GM12878 (cell line): Measurements from ENCODE around the gene TPK1. TPM values are rescaled to one million over a fixed set of nuclear protein-coding genes. Genes with fewer than 3 reads are reported as not detected.

ENCODE experiments used
- ATAC-seq: fragments of 200-7000 bp; cut with Tn5 transposase; 3 replicates; pipeline ENCODE4 v1.9.1; 2020; ENCODE audit warnings: mild to moderate bottlenecking, moderate library complexity
- BruUV-seq: library from RNA; stranded (reverse); fragments of 400-500 nt; replicated peaks from 2 replicates; lab custom pipeline; 2021; lab: Mats Ljungman, UMichigan
- CTCF ChIA-PET: fragments of 300-600 bp; sonication (Branson Sonifier 250); formaldehyde crosslinking; extraction: SDS; loops from one replicate; lab custom pipeline; 2021; ENCODE audit warnings: inconsistent platforms; lab: Yijun Ruan, JAX
- POLR2A ChIA-PET: fragments of 350-600 bp; formaldehyde crosslinking; extraction: SDS; loops from one replicate; lab custom pipeline; 2021; ENCODE audit warnings: inconsistent platforms; lab: Charles Lee
- RAD21 ChIA-PET: fragments of 300-600 bp; sonication (Branson Sonifier 250); formaldehyde crosslinking; loops from one replicate; lab custom pipeline; 2023; ENCODE audit warnings: antibody characterized with exemption; ENCODE audit not compliant: unreplicated experiment; lab: Charles Lee
- SMC1A ChIA-PET: fragments of 300-600 bp; sonication (Branson Sonifier 250); formaldehyde crosslinking; loops from one replicate; lab custom pipeline; 2023; ENCODE audit not compliant: unreplicated experiment, uncharacterized antibody; lab: Charles Lee
- DNase-seq: peaks from one replicate; pipeline ENCODE4 v3.0.0-alpha.2; 2011; ENCODE audit warnings: low read depth, low spot score
- FAIRE-seq: peaks from 3 replicates; lab custom pipeline; 2011; peaks lifted over from hg19 to GRCh38; lab: Jason Lieb, UNC
- H2AFZ ChIP-seq: 2 replicates; pipeline ENCODE4 v1.6.0; 2011; ENCODE audit warnings: low read depth, low read length, control low read depth; ENCODE audit not compliant: control insufficient read depth
- H3K27ac ChIP-seq: 2 replicates; pipeline ENCODE4 v1.5.1; 2011; ENCODE audit warnings: control low read depth; ENCODE audit not compliant: control insufficient read depth, insufficient read depth
- H3K27me3 ChIP-seq, 2 experiments: replicated peaks in 1 of 2; 2 replicates each; pipeline versions ENCODE4 v1.6.0 to v1.6.1; 2011; ENCODE audit warnings: low read length in 1 of 2; ENCODE audit not compliant: control insufficient read depth in 2 of 2, insufficient read depth in 2 of 2
- H3K36me3 ChIP-seq, 2 experiments: 2 replicates each; pipeline ENCODE4 v1.5.1; 2011; ENCODE audit warnings: low read length in 1 of 2; ENCODE audit not compliant: control insufficient read depth in 2 of 2, insufficient read depth in 2 of 2
- H3K4me1 ChIP-seq: 2 replicates; pipeline ENCODE4 v1.6.1; 2011; ENCODE audit warnings: mild to moderate bottlenecking, low read length, moderate library complexity, mixed read lengths; ENCODE audit not compliant: control insufficient read depth, insufficient read depth
- H3K4me2 ChIP-seq: 2 replicates; pipeline ENCODE4 v1.6.0; 2011; ENCODE audit warnings: control low read depth; ENCODE audit not compliant: control insufficient read depth, insufficient read depth
- H3K4me3 ChIP-seq: fragments of 200-600 bp; sonication (generic); 2 replicates; pipeline ENCODE4 v1.5.1; 2016
- H3K79me2 ChIP-seq: 2 replicates; pipeline ENCODE4 v1.6.0; 2011; ENCODE audit warnings: low read length; ENCODE audit not compliant: control insufficient read depth, insufficient read depth
- H3K9ac ChIP-seq: 2 replicates; pipeline ENCODE4 v1.8.0; 2011; ENCODE audit warnings: low read length, control low read depth, mixed read lengths; ENCODE audit not compliant: control insufficient read depth, insufficient read depth
- H3K9me3 ChIP-seq: replicated peaks from 3 replicates; pipeline ENCODE4 v1.5.1; 2011; ENCODE audit warnings: mild to moderate bottlenecking, low read length; ENCODE audit not compliant: control insufficient read depth, insufficient read depth
- H4K20me1 ChIP-seq: 2 replicates; pipeline ENCODE4 v1.6.0; 2011; ENCODE audit not compliant: control insufficient read depth, insufficient read depth
- BRCA1 ChIP-seq: IDR thresholded peaks from 2 replicates; pipeline ENCODE4 v1.6.1; 2011; ENCODE audit warnings: low read depth, low read length, improper control_type of control experiment
- CHD4 ChIP-seq: fragments of 200-600 bp; sonication (generic); IDR thresholded peaks from 2 replicates; pipeline ENCODE4 v1.6.1; 2016; ENCODE audit warnings: mild to moderate bottlenecking
- GABPA ChIP-seq: IDR thresholded peaks from 2 replicates; pipeline ENCODE4 v1.6.1; 2014; ENCODE audit warnings: antibody characterized with exemption, low read depth, mild to moderate bottlenecking, inconsistent platforms
- JUND ChIP-seq: IDR thresholded peaks from 2 replicates; pipeline ENCODE4 v1.6.1; 2012; ENCODE audit warnings: low read depth, mild to moderate bottlenecking, low read length, improper control_type of control experiment, moderate library complexity
- MEF2B ChIP-seq: fragments of 450-650 bp; IDR thresholded peaks from 2 replicates; pipeline ENCODE4 v1.6.1; 2018; ENCODE audit warnings: mild to moderate bottlenecking, moderate library complexity; ENCODE audit not compliant: partially characterized antibody, poor library complexity, severe bottlenecking
- MTA2 ChIP-seq: fragments of 450-650 bp; IDR thresholded peaks from 2 replicates; pipeline ENCODE4 v1.6.1; 2016; ENCODE audit warnings: low read depth, mild to moderate bottlenecking, moderate library complexity
- NR2F1 ChIP-seq: fragments of 450-650 bp; conservative IDR thresholded peaks from 2 replicates; pipeline ENCODE4 v1.6.1; 2017; ENCODE audit warnings: mild to moderate bottlenecking
- PML ChIP-seq: IDR thresholded peaks from 2 replicates; pipeline ENCODE4 v1.6.1; 2012; ENCODE audit warnings: low read length, inconsistent platforms
- POLR2A ChIP-seq: IDR thresholded peaks from 2 replicates; pipeline ENCODE4 v1.6.1; 2011; ENCODE audit warnings: low read depth, mild to moderate bottlenecking, low read length
- SMC3 ChIP-seq: IDR thresholded peaks from 2 replicates; pipeline ENCODE4 v1.6.1; 2011; ENCODE audit warnings: low read length, improper control_type of control experiment, borderline replicate concordance
- WGBS: methylation state at CpG from one replicate; pipeline ENCODE4 v1.1.6; 2016; ENCODE audit warnings: low lambda C conversion rate; ENCODE audit not compliant: insufficient replicate concordance, insufficient coverage; ENCODE audit errors: missing lambda C conversion rate; 5-methylcytosine and 5-hydroxymethylcytosine counted together
- in situ Hi-C: fragments of 300-500 bp; cut with MboI; formaldehyde crosslinking; loops from 9 replicates; pipeline ENCODE4 v1.14.3; 2018; ENCODE audit warnings: mixed read lengths
- intact Hi-C: fragments of 100-400 bp; cut with micrococcal nuclease; formaldehyde crosslinking; loops from one replicate; pipeline ENCODE4 v1.14.2; 2022; ENCODE audit not compliant: unreplicated experiment
- polyA plus RNA-seq, 11 experiments: library from polyadenylated mRNA; depleted of rRNA in 4 of 11; unstranded in 6 of 11; stranded (reverse) in 5 of 11; fragments of >200 nt; fragmentation: Nextera tagmentation in 4 of 11; fragmentation: Illumina TruSeq in 1 of 11; extraction: Ambion mirVana in 4 of 11; extraction: Trizol in 1 of 11; gene quantifications; 1 replicate in 1 of 11; 2 replicates in 10 of 11; pipeline versions ENCODE4 v1.2.1 to v1.2.3, GENCODE V29; 2011 to 2016; ENCODE audit warnings: inconsistent platforms in 2 of 11, missing spikeins in 2 of 11, low read depth in 1 of 11
- total RNA-seq, 4 experiments: library from RNA; depleted of rRNA in 3 of 4; stranded (reverse); fragments of >200 nt in 3 of 4; fragmentation: Illumina TruSeq in 1 of 4; extraction: Trizol in 1 of 4; gene quantifications; 2 replicates each; pipeline versions ENCODE4 v1.2.1 to v1.2.3, GENCODE V29; 2013 to 2021
- TF ChIP-seq, protein P1 (sequence below): fragments of 150-350 bp; IDR thresholded peaks from 2 replicates; pipeline ENCODE4 v1.6.1; 2016; ENCODE audit warnings: low read depth, low read length
- TF ChIP-seq, protein P2 (sequence below): IDR thresholded peaks from 2 replicates; pipeline ENCODE4 v1.6.1; 2012; ENCODE audit warnings: low read length, inconsistent platforms
- TF ChIP-seq, protein P3 (sequence below), 3 experiments: IDR thresholded peaks in 2 of 3; conservative IDR thresholded peaks in 1 of 3; 2 replicates each; pipeline ENCODE4 v1.5.1; 2011; ENCODE audit warnings: low read depth in 3 of 3, low read length in 3 of 3, mild to moderate bottlenecking in 3 of 3, control low read depth in 2 of 3, moderate library complexity in 2 of 3, inconsistent platforms in 1 of 3, mixed read lengths in 1 of 3; ENCODE audit not compliant: control insufficient read depth in 2 of 3, insufficient read depth in 1 of 3; ENCODE audit errors: extremely low read depth in 1 of 3

The TPK1 gene
- total and polyA plus RNA-seq, 10 of the 15 experiments (the other 5 are each of a cell fraction or from before 2014, with no cell fraction given), result 7.1 to 19.0 (median 9.3) TPM

DNA sequence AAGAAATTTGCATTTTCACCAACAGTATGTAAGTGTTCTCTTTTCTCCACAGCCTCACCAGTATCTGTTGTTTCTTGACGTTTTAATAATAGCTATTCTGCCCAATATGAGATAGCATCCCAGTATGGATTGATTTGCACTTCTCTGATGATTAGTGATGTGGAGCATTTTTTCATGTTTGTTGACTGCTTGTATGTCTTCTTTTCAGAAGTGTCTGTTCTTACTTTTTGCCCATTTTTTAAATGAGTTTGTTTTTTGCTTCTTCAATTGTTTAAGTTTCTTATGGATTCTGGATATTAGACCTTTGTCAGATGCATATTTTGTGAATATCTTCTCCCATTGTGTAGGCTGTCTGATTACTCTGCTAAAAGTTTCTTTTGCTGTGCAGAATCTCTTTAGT, 12.2 kb upstream of the TPK1 start:
- ChIA-PET POLR2A (no interaction called here), RAD21 (no interaction called here), SMC1A (interaction anchor here (1.1 kb wide), 1 partner anchor 12 kb away, joined by 3 read pairs; no protein-coding TSS in a partner anchor), CTCF (no interaction called here)
- no peaks in the 10 kb centered on the region for H3K79me2 ChIP-seq
- FAIRE-seq (no peak), DNase-seq (no peak), ATAC-seq (no peak)
- no peak overlapping the region for H3K4me3 ChIP-seq
- no peaks in the 10 kb centered on the region; a peak in 1 of 4 replicates for H3K27me3 ChIP-seq
- 33% methylated on average over 1 of the region's 1 CpG for WGBS
- no TSS peak for BruUV-seq
- no peak overlapping the region for H2AFZ ChIP-seq
- in situ Hi-C loops, result no loop called here
- no peaks in the 10 kb centered on the region for H3K4me1 ChIP-seq
- TF ChIP-seq, protein P1, sequence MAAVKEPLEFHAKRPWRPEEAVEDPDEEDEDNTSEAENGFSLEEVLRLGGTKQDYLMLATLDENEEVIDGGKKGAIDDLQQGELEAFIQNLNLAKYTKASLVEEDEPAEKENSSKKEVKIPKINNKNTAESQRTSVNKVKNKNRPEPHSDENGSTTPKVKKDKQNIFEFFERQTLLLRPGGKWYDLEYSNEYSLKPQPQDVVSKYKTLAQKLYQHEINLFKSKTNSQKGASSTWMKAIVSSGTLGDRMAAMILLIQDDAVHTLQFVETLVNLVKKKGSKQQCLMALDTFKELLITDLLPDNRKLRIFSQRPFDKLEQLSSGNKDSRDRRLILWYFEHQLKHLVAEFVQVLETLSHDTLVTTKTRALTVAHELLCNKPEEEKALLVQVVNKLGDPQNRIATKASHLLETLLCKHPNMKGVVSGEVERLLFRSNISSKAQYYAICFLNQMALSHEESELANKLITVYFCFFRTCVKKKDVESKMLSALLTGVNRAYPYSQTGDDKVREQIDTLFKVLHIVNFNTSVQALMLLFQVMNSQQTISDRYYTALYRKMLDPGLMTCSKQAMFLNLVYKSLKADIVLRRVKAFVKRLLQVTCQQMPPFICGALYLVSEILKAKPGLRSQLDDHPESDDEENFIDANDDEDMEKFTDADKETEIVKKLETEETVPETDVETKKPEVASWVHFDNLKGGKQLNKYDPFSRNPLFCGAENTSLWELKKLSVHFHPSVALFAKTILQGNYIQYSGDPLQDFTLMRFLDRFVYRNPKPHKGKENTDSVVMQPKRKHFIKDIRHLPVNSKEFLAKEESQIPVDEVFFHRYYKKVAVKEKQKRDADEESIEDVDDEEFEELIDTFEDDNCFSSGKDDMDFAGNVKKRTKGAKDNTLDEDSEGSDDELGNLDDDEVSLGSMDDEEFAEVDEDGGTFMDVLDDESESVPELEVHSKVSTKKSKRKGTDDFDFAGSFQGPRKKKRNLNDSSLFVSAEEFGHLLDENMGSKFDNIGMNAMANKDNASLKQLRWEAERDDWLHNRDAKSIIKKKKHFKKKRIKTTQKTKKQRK, result no peak
- TF ChIP-seq SMC3 (no peak), GABPA (no peak), BRCA1 (no peak), JUND (no peak), MTA2 (no peak), CHD4 (no peak), PML (no peak), NR2F1 (no peak), MEF2B (no peak), POLR2A (no peak)
- TF ChIP-seq, protein P2, sequence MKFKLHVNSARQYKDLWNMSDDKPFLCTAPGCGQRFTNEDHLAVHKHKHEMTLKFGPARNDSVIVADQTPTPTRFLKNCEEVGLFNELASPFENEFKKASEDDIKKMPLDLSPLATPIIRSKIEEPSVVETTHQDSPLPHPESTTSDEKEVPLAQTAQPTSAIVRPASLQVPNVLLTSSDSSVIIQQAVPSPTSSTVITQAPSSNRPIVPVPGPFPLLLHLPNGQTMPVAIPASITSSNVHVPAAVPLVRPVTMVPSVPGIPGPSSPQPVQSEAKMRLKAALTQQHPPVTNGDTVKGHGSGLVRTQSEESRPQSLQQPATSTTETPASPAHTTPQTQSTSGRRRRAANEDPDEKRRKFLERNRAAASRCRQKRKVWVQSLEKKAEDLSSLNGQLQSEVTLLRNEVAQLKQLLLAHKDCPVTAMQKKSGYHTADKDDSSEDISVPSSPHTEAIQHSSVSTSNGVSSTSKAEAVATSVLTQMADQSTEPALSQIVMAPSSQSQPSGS, result no peak
- TF ChIP-seq, protein P3, sequence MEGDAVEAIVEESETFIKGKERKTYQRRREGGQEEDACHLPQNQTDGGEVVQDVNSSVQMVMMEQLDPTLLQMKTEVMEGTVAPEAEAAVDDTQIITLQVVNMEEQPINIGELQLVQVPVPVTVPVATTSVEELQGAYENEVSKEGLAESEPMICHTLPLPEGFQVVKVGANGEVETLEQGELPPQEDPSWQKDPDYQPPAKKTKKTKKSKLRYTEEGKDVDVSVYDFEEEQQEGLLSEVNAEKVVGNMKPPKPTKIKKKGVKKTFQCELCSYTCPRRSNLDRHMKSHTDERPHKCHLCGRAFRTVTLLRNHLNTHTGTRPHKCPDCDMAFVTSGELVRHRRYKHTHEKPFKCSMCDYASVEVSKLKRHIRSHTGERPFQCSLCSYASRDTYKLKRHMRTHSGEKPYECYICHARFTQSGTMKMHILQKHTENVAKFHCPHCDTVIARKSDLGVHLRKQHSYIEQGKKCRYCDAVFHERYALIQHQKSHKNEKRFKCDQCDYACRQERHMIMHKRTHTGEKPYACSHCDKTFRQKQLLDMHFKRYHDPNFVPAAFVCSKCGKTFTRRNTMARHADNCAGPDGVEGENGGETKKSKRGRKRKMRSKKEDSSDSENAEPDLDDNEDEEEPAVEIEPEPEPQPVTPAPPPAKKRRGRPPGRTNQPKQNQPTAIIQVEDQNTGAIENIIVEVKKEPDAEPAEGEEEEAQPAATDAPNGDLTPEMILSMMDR (IDR thresholded peaks at IDR 0.05 in 2 of 3, conservative IDR thresholded peaks at IDR 0.05 in 1 of 3; ENCODE audit: control insufficient read depth in 2 of 3, extremely low read depth in 1 of 3, insufficient read depth in 1 of 3, low read depth in 3 of 3, low read length in 3 of 3), result no peak
- H3K27ac ChIP-seq, result no peak overlapping the region
- no peaks in the 10 kb centered on the region for H4K20me1 ChIP-seq
- intact Hi-C loops, result no loop called here
- H3K9ac ChIP-seq, result no peak overlapping the region
- H3K36me3 ChIP-seq, result no peaks in the 10 kb centered on the region
- no peaks in the 10 kb centered on the region for H3K9me3 ChIP-seq
- no peak overlapping the region for H3K4me2 ChIP-seq
